ENCODE results near the gene ACKR3. TPM values are rescaled to one million over a fixed set of nuclear protein-coding genes. Genes with fewer than 3 reads are reported as not detected.

The ACKR3 gene
- total RNA-seq, 1 donor from 2014 or later = 23.3 TPM

DNA sequence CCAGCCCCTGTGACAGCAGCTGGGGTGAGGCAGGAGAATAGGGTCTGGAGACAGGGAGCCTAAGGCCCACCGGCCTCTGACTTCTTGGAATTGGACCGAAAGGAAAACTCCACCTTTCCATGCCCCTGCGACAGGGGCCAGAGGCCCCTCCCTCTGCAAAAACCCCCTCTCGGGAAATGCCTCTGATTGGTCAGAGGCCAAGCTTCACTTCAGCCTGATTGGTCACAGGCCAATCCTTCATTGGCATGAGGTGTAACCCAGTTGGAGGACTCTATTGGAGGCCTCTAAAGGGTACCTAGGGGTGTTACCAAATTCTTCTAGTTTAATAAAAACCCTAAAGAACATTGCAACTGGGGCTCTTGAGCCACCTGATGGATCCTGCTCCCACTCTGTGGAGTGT, 5.7 kb upstream of the ACKR3 start:
- H3K27ac Mint-ChIP-seq = no peak overlapping the region
- no peaks in the 10 kb centered on the region for H3K36me3 Mint-ChIP-seq (ENCODE audit: insufficient read depth)
- H3K9me3 Mint-ChIP-seq (ENCODE audit: low read depth) = no peaks in the 10 kb centered on the region
- no peak overlapping the region for H3K4me3 Mint-ChIP-seq (ENCODE audit: low read depth)
- H3K4me1 Mint-ChIP-seq (ENCODE audit: low read depth) = peaks cover 23% of the 10 kb centered on the region
- H3K27me3 Mint-ChIP-seq = peaks cover 36% of the 10 kb centered on the region
- TF ChIP-seq, protein P1, sequence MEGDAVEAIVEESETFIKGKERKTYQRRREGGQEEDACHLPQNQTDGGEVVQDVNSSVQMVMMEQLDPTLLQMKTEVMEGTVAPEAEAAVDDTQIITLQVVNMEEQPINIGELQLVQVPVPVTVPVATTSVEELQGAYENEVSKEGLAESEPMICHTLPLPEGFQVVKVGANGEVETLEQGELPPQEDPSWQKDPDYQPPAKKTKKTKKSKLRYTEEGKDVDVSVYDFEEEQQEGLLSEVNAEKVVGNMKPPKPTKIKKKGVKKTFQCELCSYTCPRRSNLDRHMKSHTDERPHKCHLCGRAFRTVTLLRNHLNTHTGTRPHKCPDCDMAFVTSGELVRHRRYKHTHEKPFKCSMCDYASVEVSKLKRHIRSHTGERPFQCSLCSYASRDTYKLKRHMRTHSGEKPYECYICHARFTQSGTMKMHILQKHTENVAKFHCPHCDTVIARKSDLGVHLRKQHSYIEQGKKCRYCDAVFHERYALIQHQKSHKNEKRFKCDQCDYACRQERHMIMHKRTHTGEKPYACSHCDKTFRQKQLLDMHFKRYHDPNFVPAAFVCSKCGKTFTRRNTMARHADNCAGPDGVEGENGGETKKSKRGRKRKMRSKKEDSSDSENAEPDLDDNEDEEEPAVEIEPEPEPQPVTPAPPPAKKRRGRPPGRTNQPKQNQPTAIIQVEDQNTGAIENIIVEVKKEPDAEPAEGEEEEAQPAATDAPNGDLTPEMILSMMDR (IDR thresholded peaks at IDR 0.05; ENCODE audit: unreplicated experiment) = no peak
- no peak for DNase-seq (ENCODE audit: low spot score, unreplicated experiment)

DNA sequence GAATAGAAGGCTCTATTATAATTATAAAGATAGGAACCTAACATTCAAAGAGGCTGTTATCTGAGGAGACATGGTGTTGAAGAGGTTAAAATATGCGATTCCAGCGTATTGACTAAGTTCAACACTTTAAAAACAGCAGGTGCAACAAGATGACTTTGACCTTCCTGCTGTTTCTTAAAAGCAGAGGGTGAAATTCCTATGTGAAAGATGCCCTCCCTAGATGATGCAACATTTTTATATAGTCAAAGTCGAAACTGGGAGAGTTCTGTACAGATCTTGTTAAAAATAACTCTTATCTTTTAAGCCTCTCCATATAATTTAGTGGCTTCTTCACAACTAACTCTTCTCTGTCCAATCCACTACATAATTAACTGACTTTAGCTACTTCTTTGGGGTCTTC, 4.4 kb upstream of the ACKR3 start:
- Mint-ChIP-seq H3K4me1 (ENCODE audit: low read depth) (peaks cover 24% of the 10 kb centered on the region), H3K9me3 (ENCODE audit: low read depth) (no peaks in the 10 kb centered on the region), H3K27ac (no peak overlapping the region), H3K27me3 (peaks cover 36% of the 10 kb centered on the region), H3K4me3 (ENCODE audit: low read depth) (no peak overlapping the region), H3K36me3 (ENCODE audit: insufficient read depth) (no peaks in the 10 kb centered on the region)
- TF ChIP-seq, protein P1 (IDR thresholded peaks at IDR 0.05; ENCODE audit: unreplicated experiment) = no peak
- DNase-seq (ENCODE audit: low spot score, unreplicated experiment) = no peak

DNA sequence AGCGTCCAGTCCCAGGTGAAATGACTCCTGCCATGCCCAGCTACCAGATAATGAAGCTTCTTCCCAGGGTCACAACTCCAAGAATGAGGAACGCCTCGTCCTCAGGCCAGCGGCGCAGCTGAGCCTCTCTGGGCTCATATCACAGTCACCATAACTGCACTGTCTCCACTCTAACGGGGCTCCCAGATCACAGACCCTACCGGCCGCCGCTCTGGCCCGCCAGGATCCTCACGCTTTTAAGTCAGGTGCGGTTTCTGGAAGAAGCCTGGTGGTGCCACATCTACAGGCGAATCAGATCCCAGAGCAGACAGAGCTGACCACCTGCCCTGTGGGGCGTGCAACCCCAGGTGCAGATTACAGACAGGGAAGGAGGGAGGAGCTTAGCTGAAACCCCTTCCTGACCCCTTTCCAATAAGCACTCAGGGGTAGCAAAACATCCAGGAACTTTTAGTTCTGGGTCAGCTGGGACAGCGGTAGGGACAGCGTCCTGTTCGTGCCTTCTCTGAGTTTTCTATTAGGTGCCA, 3.7 kb upstream of the ACKR3 start:
- no peak overlapping the region for H3K27ac Mint-ChIP-seq
- TF ChIP-seq, protein P1 (IDR thresholded peaks at IDR 0.05; ENCODE audit: unreplicated experiment) = no peak
- H3K36me3 Mint-ChIP-seq (ENCODE audit: insufficient read depth) = no peaks in the 10 kb centered on the region
- no peak overlapping the region for H3K4me3 Mint-ChIP-seq (ENCODE audit: low read depth)
- H3K27me3 Mint-ChIP-seq = peaks cover 36% of the 10 kb centered on the region
- no peaks in the 10 kb centered on the region for H3K9me3 Mint-ChIP-seq (ENCODE audit: low read depth)
- peaks cover 27% of the 10 kb centered on the region for H3K4me1 Mint-ChIP-seq (ENCODE audit: low read depth)
- DNase-seq (ENCODE audit: low spot score, unreplicated experiment) = no peak

DNA sequence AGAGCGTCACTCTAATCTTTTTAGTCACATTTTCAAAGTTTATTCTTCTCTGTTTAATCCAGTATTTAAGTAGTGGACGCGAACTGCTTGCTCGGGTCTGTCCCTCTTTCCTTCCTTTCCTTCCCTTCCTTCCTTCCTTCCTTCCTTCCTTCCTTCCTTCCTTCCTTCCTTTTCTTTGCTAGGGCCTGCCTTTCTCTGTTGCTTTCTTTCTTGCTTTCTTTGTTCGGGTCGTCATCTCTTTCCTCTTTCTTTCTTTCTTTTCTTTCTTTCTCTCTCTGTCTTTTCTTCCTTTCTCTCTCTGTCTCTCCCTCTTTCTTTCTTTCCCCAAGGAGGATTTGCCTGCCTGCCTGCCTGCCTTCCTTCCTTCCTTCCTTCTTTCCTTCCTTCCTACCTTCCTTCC, 3.0 kb upstream of the ACKR3 start:
- TF ChIP-seq, protein P1 (IDR thresholded peaks at IDR 0.05; ENCODE audit: unreplicated experiment) = no peak
- Mint-ChIP-seq H3K4me1 (ENCODE audit: low read depth) (peaks cover 33% of the 10 kb centered on the region), H3K27me3 (peaks cover 41% of the 10 kb centered on the region), H3K9me3 (ENCODE audit: low read depth) (no peaks in the 10 kb centered on the region), H3K27ac (no peak overlapping the region), H3K36me3 (ENCODE audit: insufficient read depth) (no peaks in the 10 kb centered on the region), H3K4me3 (ENCODE audit: low read depth) (no peak overlapping the region)
- no peak for DNase-seq (ENCODE audit: low spot score, unreplicated experiment)

DNA sequence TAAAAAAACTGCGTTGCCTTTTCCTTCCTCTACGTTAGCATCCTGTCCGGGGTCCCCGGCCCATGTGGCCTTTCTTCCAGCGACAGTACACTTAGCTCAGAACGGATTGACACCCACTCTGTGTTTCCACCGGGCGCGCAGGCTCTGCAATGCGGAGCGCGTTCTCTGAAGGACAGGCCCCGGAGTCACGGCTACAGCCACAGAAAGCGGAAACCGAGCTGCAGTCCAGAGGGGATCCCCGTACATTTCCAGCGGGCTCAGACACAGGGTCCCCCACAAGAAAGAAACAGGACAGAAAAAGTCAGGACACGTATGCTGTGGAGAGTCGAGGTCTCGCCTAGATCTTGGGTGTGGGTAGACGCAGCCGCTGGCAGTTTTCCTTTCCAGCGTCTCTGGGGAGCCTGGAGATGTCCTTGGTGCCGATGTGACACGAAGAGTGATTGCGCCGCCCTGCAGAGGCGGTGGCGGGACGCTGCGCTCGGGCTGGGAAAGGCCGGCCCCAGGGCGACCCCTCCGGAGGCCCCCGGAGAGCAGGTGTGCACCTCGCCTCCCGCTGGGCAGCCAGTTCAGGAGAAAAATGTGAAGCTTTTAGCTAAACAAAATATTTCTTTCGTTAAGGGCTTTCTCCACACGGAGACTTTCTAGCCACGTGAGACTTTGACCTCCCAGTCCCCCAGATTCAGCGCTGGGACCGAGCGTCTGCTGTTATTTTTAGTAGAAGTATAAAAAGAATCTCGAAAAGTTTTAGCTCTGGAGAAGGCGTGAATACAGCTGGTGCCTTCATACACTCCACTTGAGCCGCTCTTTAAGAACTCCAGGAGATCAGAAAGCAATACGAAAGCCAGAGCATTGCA, 1.3 kb upstream of the ACKR3 start:
- H3K9me3 Mint-ChIP-seq (ENCODE audit: low read depth) = no peaks in the 10 kb centered on the region
- H3K27me3 Mint-ChIP-seq = peaks cover 48% of the 10 kb centered on the region
- peak; percentile 65 for DNase-seq (ENCODE audit: low spot score, unreplicated experiment)
- H3K4me3 Mint-ChIP-seq (ENCODE audit: low read depth) = peak overlapping the region; percentile 66
- peak overlapping the region; percentile 85 for H3K27ac Mint-ChIP-seq
- H3K36me3 Mint-ChIP-seq (ENCODE audit: insufficient read depth) = no peaks in the 10 kb centered on the region
- TF ChIP-seq, protein P1 (IDR thresholded peaks at IDR 0.05; ENCODE audit: unreplicated experiment) = peak; percentile 39
- H3K4me1 Mint-ChIP-seq (ENCODE audit: low read depth) = peaks cover 50% of the 10 kb centered on the region

All from progenitor cell of endocrine pancreas (in vitro differentiated cells).